Measurements from ENCODE around the gene LEP.

The LEP gene

GRCh38 chr7:128217967-128218652 lies 23.0 kb upstream of the LEP start:
- H3K4me1 ChIP-seq (ENCODE audit: control insufficient read depth in 2 of 2, insufficient read depth in 1 of 2, low read depth in 1 of 2, low read length in 2 of 2) = peaks cover 0 to 3% of the 10 kb centered on the region in 2 donors
- no peak overlapping the region for H2BK12ac ChIP-seq (ENCODE audit: low read length)
- H3K4me3 ChIP-seq (ENCODE audit: low read length in 2 of 2) = no peak overlapping the region
- no peak overlapping the region for H4K91ac ChIP-seq (ENCODE audit: low read depth, low read length, poor library complexity)
- no peak overlapping the region for H3K4me2 ChIP-seq (ENCODE audit: insufficient read depth, low read length, poor library complexity, severe bottlenecking)
- H3K79me1 ChIP-seq (ENCODE audit: low read depth, low read length) = no peaks in the 10 kb centered on the region
- no peak overlapping the region for H2AFZ ChIP-seq (ENCODE audit: low read length)
- no peak overlapping the region for H3K9ac ChIP-seq (ENCODE audit: low read depth, low read length, poor library complexity)
- no peak overlapping the region for H3K27ac ChIP-seq (replicated peaks; ENCODE audit: low read length)
- no peaks in the 10 kb centered on the region for H3K36me3 ChIP-seq (replicated peaks in 1 of 2; ENCODE audit: control insufficient read depth in 2 of 2, insufficient read depth in 2 of 2, low read length in 2 of 2)
- H2BK120ac ChIP-seq (ENCODE audit: low read depth, low read length) = no peak overlapping the region
- no peaks in the 10 kb centered on the region for H3K9me3 ChIP-seq (replicated peaks in 1 of 2; ENCODE audit: control insufficient read depth in 2 of 2, insufficient read depth in 1 of 2, low read depth in 1 of 2, low read length in 2 of 2)
- no peak overlapping the region for H3K18ac ChIP-seq (ENCODE audit: low read length)
- no peak overlapping the region for H3K4ac ChIP-seq (ENCODE audit: low read length)
- peaks cover 0 to 22% (median 2%) of the 10 kb centered on the region in 3 experiments for H3K27me3 ChIP-seq (ENCODE audit: control insufficient read depth in 3 of 3, insufficient read depth in 3 of 3, low read depth in 1 of 3, low read length in 3 of 3)
- no peak for DNase-seq (ENCODE audit: low spot score)
- no CpG with 5 or more reads among the region's 9 CpGs for WGBS, 2 donors (ENCODE audit: extremely low coverage in 2 of 2, insufficient read length in 2 of 2, insufficient replicate concordance in 1 of 2)
- H2AK5ac ChIP-seq (ENCODE audit: low read depth, low read length) = no peak overlapping the region
- no peak overlapping the region for H2BK15ac ChIP-seq (ENCODE audit: low read length)
- H2BK5ac ChIP-seq (ENCODE audit: low read length) = no peak overlapping the region
- no peak overlapping the region for H3K23ac ChIP-seq (ENCODE audit: low read depth, low read length, poor library complexity)
- H3K14ac ChIP-seq (ENCODE audit: low read length) = no peak overlapping the region
- no peak overlapping the region for H4K8ac ChIP-seq (ENCODE audit: low read depth, low read length)

GRCh38 chr7:128219636-128220035 lies 21.4 kb upstream of the LEP start:
- Histone ChIP-seq H3K9me3 (replicated peaks in 1 of 2; ENCODE audit: control insufficient read depth in 2 of 2, insufficient read depth in 1 of 2, low read depth in 1 of 2, low read length in 2 of 2) (no peaks in the 10 kb centered on the region), H2BK120ac (ENCODE audit: low read depth, low read length) (no peak overlapping the region), H3K27me3 (ENCODE audit: control insufficient read depth in 3 of 3, insufficient read depth in 3 of 3, low read depth in 1 of 3, low read length in 3 of 3) (peaks cover 0 to 21% (median 2%) of the 10 kb centered on the region in 3 experiments), H3K18ac (ENCODE audit: low read length) (no peak overlapping the region), H2AFZ (ENCODE audit: low read length) (no peak overlapping the region), H2AK5ac (ENCODE audit: low read depth, low read length) (no peak overlapping the region), H3K4me1 (ENCODE audit: control insufficient read depth in 2 of 2, insufficient read depth in 1 of 2, low read depth in 1 of 2, low read length in 2 of 2) (peaks cover 0 to 3% of the 10 kb centered on the region in 2 donors), H3K4me3 (ENCODE audit: low read length in 2 of 2) (no peak overlapping the region), H2BK15ac (ENCODE audit: low read length) (no peak overlapping the region), H4K91ac (ENCODE audit: low read depth, low read length, poor library complexity) (no peak overlapping the region), H2BK5ac (ENCODE audit: low read length) (no peak overlapping the region), H3K9ac (ENCODE audit: low read depth, low read length, poor library complexity) (no peak overlapping the region), H4K8ac (ENCODE audit: low read depth, low read length) (no peak overlapping the region), H3K36me3 (replicated peaks in 1 of 2; ENCODE audit: control insufficient read depth in 2 of 2, insufficient read depth in 2 of 2, low read length in 2 of 2) (no peaks in the 10 kb centered on the region), H3K4me2 (ENCODE audit: insufficient read depth, low read length, poor library complexity, severe bottlenecking) (no peak overlapping the region), H3K79me1 (ENCODE audit: low read depth, low read length) (no peaks in the 10 kb centered on the region), H3K14ac (ENCODE audit: low read length) (no peak overlapping the region), H3K23ac (ENCODE audit: low read depth, low read length, poor library complexity) (no peak overlapping the region), H2BK12ac (ENCODE audit: low read length) (no peak overlapping the region), H3K4ac (ENCODE audit: low read length) (no peak overlapping the region), H3K27ac (replicated peaks; ENCODE audit: low read length) (no peak overlapping the region)
- no peak for DNase-seq (ENCODE audit: low spot score)
- WGBS, 2 donors (ENCODE audit: extremely low coverage in 2 of 2, insufficient read length in 2 of 2, insufficient replicate concordance in 1 of 2) = no CpG with 5 or more reads among the region's 2 CpGs

- H3K4me2 ChIP-seq (ENCODE audit: insufficient read depth, low read length, poor library complexity, severe bottlenecking) = no peak overlapping the region
- H3K4me3 ChIP-seq (ENCODE audit: low read length in 2 of 2) = no peak overlapping the region
- no peak overlapping the region for H3K9ac ChIP-seq (ENCODE audit: low read depth, low read length, poor library complexity)
- H2AK5ac ChIP-seq (ENCODE audit: low read depth, low read length) = no peak overlapping the region
- H3K79me1 ChIP-seq (ENCODE audit: low read depth, low read length) = no peaks in the 10 kb centered on the region
- H4K8ac ChIP-seq (ENCODE audit: low read depth, low read length) = no peak overlapping the region
- H2BK12ac ChIP-seq (ENCODE audit: low read length) = no peak overlapping the region
- no peak overlapping the region for H2BK120ac ChIP-seq (ENCODE audit: low read depth, low read length)
- no peak overlapping the region for H4K91ac ChIP-seq (ENCODE audit: low read depth, low read length, poor library complexity)
- no peak overlapping the region for H3K27ac ChIP-seq (replicated peaks; ENCODE audit: low read length)
- no peak overlapping the region for H2BK15ac ChIP-seq (ENCODE audit: low read length)
- H3K9me3 ChIP-seq (replicated peaks in 1 of 2; ENCODE audit: control insufficient read depth in 2 of 2, insufficient read depth in 1 of 2, low read depth in 1 of 2, low read length in 2 of 2) = no peaks in the 10 kb centered on the region
- WGBS, 2 donors (ENCODE audit: extremely low coverage in 2 of 2, insufficient read length in 2 of 2, insufficient replicate concordance in 1 of 2) = no CpG with 5 or more reads among the region's 5 CpGs
- no peak overlapping the region for H2AFZ ChIP-seq (ENCODE audit: low read length)
- DNase-seq (ENCODE audit: low spot score) = no peak
- H3K4ac ChIP-seq (ENCODE audit: low read length) = no peak overlapping the region
- H2BK5ac ChIP-seq (ENCODE audit: low read length) = no peak overlapping the region
- H3K18ac ChIP-seq (ENCODE audit: low read length) = no peak overlapping the region
- no peak overlapping the region for H3K14ac ChIP-seq (ENCODE audit: low read length)
- no peaks in the 10 kb centered on the region for H3K36me3 ChIP-seq (replicated peaks in 1 of 2; ENCODE audit: control insufficient read depth in 2 of 2, insufficient read depth in 2 of 2, low read length in 2 of 2)
- H3K23ac ChIP-seq (ENCODE audit: low read depth, low read length, poor library complexity) = no peak overlapping the region
- peaks cover 0 to 21% (median 2%) of the 10 kb centered on the region in 3 experiments for H3K27me3 ChIP-seq (ENCODE audit: control insufficient read depth in 3 of 3, insufficient read depth in 3 of 3, low read depth in 1 of 3, low read length in 3 of 3)
- H3K4me1 ChIP-seq (ENCODE audit: control insufficient read depth in 2 of 2, insufficient read depth in 1 of 2, low read depth in 1 of 2, low read length in 2 of 2) = peaks cover 0 to 3% of the 10 kb centered on the region in 2 donors
These were observed 19.1 kb upstream of the LEP start for GRCh38 chr7:128221929-128222403.

GRCh38 chr7:128226132-128226980 lies 14.7 kb upstream of the LEP start:
- Histone ChIP-seq H3K23ac (ENCODE audit: low read depth, low read length, poor library complexity) (no peak overlapping the region), H2BK5ac (ENCODE audit: low read length) (no peak overlapping the region), H3K4me1 (ENCODE audit: control insufficient read depth in 2 of 2, insufficient read depth in 1 of 2, low read depth in 1 of 2, low read length in 2 of 2) (peaks cover 0 to 5% of the 10 kb centered on the region in 2 donors), H4K91ac (ENCODE audit: low read depth, low read length, poor library complexity) (no peak overlapping the region), H2BK15ac (ENCODE audit: low read length) (no peak overlapping the region), H2AK5ac (ENCODE audit: low read depth, low read length) (no peak overlapping the region), H3K4me2 (ENCODE audit: insufficient read depth, low read length, poor library complexity, severe bottlenecking) (no peak overlapping the region), H2AFZ (ENCODE audit: low read length) (no peak overlapping the region), H3K14ac (ENCODE audit: low read length) (no peak overlapping the region), H3K27me3 (ENCODE audit: control insufficient read depth in 3 of 3, insufficient read depth in 3 of 3, low read depth in 1 of 3, low read length in 3 of 3) (peaks cover 0 to 24% (median 2%) of the 10 kb centered on the region in 3 experiments), H3K9ac (ENCODE audit: low read depth, low read length, poor library complexity) (no peak overlapping the region), H2BK12ac (ENCODE audit: low read length) (no peak overlapping the region), H3K4me3 (ENCODE audit: low read length in 2 of 2) (no peak overlapping the region), H3K36me3 (replicated peaks in 1 of 2; ENCODE audit: control insufficient read depth in 2 of 2, insufficient read depth in 2 of 2, low read length in 2 of 2) (no peaks in the 10 kb centered on the region), H3K79me1 (ENCODE audit: low read depth, low read length) (no peaks in the 10 kb centered on the region), H2BK120ac (ENCODE audit: low read depth, low read length) (no peak overlapping the region), H4K8ac (ENCODE audit: low read depth, low read length) (no peak overlapping the region), H3K4ac (ENCODE audit: low read length) (no peak overlapping the region), H3K9me3 (replicated peaks in 1 of 2; ENCODE audit: control insufficient read depth in 2 of 2, insufficient read depth in 1 of 2, low read depth in 1 of 2, low read length in 2 of 2) (no peaks in the 10 kb centered on the region), H3K18ac (ENCODE audit: low read length) (no peak overlapping the region), H3K27ac (replicated peaks; ENCODE audit: low read length) (no peak overlapping the region)
- DNase-seq (ENCODE audit: low spot score) = no peak
- 100% methylated on average over 1 of the region's 2 CpGs; no CpG with 5 or more reads in 1 of the 2 donors for WGBS, 2 donors (ENCODE audit: extremely low coverage in 2 of 2, insufficient read length in 2 of 2, insufficient replicate concordance in 1 of 2)

All from neuronal stem cell (in vitro differentiated cells).